GM21390 (cell line): ENCODE data around the gene LSM2.
"Not testable (repeated sequence)": the region's sequence is repeated elsewhere in the genome, so short reads cannot be mapped to it uniquely, and the experiment has no call there.

Source experiments
- ATAC-seq: cut with Tn5 transposase; IDR thresholded peaks from one replicate; pipeline ENCODE4 v1.9.1; 2021; ENCODE audit not compliant: unreplicated experiment

LSM2 gene

DNA sequence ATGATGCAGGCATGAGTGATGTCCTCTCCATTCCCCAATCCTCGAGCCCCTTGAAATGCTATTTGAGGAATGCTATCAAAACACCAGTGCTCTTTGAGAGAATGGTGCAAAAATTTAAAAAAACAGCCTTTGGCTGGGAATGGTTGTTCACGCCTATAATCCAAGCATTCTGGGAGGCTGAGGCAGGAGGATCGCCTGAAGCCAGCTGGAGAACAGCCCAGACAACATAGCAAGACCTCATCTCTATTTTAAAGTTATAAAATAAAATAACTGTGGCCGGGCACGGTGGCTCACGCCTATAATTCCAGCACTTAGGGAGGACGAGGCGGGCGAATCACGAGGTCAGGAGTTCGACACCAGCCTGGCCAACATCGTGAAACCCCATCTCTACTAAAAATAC is 7.0 kb downstream of the LSM2 start:
- no peak for ATAC-seq

DNA sequence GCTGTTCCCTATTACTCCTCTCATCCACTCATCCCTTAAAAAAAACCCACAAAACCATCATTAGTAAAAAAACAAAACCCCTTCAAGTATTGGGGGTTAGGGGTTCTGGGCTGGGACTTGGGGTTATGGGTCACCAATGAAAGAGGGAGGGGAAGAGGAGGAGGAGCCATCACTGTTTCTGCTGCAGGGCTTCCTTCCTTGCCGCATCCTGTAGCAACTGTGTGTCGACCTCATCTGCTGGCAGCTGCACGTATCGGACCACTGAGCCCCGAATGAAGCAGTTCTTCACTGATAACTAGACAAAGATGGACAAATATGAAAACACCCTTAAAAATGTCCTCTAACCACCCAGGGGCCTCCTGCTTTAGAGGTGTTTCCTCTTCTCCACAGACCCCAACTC is 9.2 kb downstream of the LSM2 start:
- ATAC-seq: no peak

DNA sequence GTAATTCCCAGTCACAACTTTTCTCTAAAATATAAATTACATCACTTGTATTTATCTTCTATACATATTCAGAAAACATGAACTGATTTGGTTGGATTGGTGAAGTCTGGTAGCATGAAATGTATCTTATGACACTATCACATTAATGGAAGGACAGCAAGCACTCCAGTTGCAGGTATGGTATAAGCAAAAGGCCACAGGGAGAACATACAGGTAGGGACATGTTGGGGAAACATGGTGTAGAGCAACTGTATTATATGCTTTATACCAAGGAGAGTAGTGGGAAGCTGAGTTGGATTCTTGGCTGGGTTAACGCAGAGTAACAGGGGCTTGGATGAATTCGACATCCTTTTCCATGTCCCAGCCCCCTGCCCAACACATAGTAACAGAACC is 9.8 kb downstream of the LSM2 start:
- ATAC-seq: no peak

DNA sequence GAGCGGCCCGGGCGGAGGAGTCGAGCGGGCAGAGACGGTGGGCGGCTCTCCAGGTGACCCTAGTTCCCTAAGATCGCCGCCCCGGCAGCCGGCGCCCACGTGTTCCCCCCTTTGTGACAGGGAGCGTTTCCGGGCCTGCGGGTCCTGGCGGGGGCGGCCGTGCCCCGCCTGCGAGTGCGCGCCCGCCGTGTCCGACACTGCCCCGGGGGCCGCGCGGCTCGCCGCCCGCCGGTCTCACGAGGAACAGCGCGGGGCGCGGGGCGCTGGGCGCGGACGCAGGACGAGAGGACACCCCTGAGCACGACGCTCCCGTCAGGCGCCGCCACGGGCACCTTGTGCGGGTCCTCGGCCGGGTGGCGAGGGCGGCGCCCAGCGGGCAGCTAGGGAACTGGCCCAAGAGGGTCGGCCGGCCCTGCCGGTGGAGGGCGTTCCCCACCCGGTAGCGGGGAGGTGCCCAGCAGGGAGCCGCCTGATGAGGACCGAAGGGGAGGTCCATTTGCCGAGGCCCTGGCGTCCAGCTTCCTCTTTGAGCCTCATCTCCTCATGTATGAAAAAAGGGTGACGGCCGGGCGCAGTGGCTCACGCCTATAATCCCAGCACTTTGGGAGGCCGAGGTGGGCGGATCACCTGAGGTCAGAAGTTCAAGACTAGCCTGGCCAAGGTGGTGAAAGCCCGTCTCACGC is 11.0 kb downstream of the LSM2 start, which contains the start of gene VARS1:
Gene VARS1 (minus strand): TSS at position 137 of the 683 bp plus-strand sequence. CDS start 535 bp downstream, outside the sequence.
- ATAC-seq: peak; percentile 78

DNA sequence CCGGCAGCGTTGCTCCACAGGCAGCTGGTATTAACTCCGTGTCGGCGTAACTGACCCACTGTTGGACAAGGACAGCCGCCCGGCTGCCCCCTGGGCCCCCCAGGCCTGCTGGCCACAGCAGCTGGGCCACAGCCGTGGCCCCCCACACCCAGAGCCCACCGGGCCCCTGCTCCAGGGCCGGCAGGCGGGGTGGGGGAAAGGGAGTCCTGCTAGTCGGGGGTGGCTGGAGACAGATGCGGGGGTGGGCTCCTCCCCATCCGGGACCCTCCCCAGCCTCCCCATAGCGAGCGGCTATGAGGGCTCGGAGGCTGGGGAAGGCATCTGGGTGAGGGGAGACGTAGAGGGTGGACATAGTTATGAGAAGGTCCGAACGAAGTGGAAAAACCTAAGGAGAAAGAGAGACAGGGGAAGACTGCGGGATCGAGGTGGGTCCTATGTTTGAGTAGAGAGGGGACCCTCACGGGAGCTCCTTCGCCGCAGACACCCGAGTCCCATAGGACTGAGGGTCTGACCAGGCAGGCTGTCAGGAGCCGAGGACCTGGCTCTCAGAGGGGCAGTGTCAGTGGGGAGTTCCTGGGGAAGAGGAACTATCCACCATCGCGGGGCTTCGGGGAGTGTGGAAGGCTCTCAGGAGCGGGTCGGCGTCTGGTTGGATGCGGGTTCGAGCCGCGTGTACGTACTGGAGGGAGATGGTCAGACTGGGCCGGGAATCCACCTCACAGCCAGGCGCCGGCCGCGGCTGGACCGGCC is 11.7 kb downstream of the LSM2 start:
- ATAC-seq: peak; percentile 20

DNA sequence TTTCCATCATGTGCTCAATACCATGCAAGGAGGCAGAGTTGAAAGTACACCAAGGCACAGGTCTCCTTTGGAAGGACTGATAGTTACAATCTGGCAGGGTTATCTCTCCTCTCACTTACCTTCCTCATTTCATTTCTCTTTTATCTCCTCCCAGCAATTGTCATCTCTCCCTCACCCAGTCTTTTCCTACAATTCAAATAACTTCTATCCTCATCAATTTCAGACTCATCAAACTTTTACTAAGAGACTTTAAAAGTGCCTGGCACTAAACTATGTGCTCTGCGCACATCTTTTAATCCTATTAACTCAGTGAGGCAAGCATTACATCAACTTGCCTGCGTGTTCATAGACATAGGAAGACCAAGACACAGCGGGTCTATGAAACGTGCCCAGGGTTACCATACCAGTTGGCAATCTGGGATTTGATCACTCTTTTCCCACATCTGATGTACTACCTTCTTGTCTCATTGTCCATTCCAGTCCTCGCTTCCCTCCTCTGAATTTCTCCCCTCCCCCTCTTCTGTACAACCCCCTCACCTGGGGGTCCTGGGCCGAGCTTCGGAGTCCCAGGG is 12.4 kb downstream of the LSM2 start:
- no peak for ATAC-seq

DNA sequence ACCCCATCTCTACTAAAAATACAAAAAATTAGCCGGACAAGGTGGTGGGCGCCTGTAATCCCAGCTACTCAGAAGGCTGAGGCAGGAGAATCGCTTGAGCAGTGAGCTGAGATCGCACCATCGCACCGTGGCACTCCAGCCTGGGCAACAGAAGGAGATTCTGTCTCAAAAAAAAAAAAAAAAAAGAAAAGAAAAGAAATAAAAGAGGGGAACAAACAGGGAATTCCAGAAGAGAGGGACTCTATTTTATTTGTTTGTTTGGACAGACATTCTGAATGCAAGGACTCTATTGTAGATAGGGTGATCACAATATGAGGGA is 12.9 kb downstream of the LSM2 start:
- ATAC-seq: not testable (repeated sequence)

DNA sequence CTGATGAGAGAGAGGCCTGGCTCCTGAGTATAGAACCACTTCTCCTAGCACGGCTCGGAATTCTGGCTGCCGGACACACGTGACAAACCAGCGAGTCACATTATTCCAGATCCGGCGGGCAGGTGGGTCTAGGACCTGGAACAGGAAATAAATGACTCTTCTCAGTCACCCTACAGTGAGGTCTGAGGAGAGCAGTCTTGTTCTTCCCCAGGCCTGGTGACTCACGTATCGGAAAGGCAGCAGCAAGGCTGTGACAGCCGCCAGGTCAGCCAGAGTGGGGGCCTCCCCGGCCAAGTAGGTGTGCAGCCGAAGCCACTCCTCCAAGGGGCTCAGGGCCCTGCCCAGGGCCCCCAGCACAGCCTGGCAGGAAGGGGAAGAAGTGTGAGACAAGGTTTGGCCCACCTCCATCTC is 14.0 kb downstream of the LSM2 start:
- ATAC-seq: no peak

DNA sequence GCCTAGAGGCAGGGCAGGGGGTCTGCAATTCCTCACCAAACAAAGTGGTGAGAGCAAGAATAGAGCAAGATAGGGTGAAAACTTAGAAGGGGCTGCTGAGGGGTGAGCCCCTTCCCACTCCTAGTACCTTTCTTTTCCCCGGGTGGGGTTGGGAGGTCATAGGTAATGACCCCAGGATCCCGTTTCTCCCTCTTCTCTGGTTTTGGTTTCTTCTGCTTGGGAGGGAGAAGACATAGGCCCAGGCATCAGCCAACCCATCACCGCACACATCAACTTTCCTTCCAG is 14.7 kb downstream of the LSM2 start:
- no peak for ATAC-seq

DNA sequence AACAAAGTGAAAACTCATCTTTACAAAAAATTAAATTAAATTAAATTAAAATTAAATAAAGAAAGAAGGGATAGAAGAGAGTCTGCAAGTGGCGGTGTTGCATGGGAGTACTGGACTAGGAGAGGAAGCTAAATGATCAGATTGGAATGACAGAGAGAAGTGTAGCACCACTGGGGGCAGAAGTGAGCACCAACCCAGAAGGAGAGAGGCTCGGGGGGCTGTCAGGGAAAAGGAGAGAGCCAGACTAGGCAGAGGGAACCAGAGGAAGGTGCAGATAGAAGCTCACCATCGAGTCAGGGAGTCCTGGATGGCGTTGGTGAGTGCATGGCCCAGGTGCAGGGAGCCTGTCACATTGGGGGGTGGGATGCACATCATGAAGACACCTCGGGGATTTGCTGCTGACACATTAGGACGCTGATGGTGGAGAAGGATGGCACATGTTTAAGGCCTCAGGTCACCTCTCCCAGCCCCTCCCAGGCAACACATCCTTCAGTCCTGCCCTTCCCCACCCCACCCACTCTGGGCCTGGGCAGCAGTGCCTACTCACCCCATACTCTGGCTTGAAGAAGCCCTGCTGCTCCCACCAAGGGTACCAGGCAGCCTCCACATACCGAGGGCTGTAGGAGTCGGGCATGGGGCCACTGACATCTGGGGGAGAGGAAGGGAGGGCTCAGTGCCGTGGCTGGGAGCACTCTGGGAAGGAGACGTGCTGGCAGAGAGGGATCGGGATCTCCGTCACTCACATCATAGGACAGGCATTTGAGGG is 15.3 kb downstream of the LSM2 start:
- no peak for ATAC-seq

DNA sequence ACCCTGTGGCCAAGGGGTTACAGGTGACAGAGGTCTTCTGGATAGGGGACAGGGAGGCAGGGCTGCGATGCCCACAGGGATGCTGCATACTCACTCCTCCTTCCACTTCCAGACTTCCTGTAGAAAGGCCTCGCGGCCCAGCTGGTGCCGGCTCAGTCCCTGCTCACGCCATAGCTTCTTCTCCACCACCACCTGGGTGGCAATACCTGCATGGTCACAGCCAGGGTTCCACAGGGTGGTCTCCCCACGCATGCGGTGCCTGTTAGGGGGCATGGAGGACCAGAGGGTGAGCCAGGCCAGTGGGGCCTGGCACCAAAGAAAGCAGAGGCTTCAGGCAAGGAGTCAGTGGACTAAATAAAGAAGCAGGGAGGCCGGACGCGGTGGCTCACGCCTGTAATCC is 21.3 kb downstream of the LSM2 start:
- ATAC-seq: no peak

DNA sequence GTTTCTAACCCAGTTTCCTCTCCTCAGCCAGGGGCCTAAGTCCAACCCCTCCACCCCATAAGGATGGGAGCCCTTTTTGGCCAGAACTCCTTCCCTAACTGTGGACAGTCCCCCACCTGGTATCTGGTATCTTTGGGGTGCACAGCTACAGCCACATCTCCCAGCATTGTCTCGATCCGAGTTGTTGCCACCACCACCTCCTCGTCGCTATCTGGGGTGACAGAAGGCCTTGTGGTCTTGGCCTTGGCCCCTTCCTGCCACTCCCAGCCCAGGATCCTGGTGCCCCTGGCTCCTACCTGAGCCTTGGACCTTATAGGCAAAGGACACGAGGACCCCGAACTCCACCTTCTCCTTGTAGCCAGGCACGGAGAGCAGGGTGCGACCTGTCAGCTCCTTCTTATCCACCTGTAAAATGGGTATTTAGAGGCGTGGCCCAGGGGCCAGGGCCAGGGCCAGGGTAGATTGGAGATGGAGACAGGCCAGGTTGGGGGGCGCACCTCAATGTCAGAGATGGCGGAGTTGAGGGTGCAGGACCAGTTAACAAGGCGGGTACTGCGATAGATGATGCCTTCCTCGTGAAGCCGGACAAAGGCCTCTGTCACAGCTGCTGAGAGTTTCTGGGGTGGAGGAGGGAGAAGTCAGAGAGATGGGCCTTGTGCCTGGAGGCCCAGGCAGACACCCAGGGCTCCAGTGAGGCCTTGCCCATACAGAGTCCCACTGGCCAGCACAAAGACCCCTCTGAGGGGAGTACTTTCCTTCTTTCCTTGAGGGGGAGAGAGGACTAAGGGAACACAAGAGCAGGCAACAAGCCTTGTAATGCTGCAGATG is 22.5 kb downstream of the LSM2 start:
- no peak for ATAC-seq

DNA sequence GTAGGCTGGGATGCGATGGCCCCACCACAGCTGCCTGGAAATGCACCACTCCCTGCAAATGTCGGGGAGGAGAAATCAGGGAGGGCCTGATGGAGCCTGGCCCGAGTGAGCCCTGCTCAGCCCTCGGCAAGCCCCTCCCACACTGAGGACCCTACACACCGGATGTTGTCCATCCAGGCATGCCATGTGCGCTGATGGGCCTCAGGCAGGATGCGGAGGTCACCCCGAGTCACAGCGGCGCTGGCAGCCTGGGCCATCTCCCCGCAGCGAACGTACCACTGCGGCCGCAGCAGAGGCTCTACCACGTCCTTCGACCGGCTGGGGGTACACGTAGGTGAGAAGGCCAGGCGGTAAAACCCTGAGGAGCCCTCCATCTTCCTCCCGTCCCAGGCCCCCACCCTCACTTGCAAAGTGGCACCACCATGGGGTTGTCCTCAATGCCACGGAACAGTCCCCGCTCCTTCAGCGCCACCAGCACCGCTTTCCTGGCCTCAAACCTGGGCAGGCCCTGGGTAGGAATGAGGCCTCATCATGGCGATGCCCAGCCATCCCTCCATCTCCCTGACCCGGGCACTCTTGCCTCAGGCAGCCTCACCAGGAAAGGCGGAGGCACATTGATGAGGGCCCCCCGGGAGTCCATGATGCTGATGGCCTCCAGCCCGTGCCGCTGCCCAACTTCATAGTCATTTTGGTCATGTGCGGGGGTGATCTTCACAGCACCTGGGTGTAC is 24.5 kb downstream of the LSM2 start:
- ATAC-seq: no peak

DNA sequence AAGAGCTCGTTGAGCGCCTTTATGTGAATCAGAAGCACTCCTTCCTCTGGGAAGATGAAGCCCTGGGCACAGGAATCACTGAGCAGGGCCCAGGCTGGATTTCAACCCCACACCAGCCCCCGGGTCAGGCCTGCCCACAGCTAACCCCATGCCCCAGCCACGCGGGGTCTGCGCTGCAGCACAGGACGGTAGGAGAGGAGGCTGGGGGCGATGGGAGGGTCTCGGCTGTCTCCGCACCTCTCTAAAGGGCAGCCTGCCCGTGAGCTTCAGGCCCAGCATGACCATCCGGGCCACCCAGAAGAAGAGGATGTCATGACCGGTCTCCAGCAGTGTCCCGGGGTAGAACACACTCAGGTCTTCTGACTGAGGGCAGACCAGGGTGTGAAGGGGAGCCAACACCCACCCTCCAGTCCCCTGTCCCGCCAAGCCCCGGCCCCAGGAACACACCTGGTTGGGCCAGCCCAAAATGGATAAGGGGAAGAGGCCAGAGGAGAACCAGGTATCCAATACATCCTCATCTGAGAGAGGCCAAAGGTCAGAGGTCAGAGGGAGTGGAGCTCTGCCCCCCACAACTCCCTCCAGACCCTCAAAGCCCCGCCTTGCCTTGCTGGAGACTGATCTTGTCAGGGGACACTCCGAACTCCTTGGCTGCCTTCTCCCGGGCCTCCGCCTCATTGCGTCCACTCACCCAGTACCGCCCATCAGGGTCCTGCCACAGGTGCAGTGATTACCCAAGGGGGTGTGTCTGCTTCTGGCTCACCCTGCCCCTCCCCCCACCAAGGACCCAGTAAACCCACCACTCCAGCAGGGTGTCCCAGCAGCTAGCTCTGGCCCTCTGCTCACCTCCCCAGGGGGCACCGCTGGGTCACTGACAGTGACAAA is 25.3 kb downstream of the LSM2 start:
- ATAC-seq: no peak

DNA sequence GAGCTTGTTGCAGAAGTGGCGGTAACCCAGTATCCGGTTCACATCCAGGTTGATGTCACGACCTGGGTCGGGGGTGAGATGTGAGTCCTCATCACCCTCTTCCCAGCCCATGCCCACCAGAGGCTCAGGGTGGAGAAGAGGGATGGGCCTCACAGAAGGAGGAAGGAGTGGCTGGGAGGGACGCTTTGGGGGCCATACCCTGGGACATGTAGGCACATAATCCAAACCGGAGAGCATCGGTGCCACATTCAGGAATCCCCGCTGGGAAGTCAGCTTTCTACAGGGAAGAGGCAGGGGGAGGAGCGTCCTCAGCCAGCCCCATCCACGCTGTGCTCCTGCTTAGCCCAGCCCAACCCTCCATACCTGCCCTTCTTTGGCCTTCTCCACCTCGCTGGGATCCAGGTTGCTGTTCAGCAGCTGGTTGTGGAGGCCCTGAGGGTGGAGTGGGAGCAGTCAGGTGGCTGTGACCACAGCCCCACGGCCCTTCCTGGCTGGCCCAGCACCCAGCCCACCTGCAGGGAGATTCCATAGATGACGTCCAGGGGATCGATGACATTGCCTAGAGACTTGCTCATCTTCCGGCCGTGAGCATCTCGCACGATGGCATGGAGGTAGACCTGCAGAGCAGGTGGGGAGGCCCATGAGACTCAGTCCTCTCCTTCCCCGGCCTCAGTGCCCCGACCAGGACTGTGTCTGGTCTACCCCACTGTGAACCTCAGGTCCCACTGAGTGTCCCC is 26.1 kb downstream of the LSM2 start:
- ATAC-seq: no peak

DNA sequence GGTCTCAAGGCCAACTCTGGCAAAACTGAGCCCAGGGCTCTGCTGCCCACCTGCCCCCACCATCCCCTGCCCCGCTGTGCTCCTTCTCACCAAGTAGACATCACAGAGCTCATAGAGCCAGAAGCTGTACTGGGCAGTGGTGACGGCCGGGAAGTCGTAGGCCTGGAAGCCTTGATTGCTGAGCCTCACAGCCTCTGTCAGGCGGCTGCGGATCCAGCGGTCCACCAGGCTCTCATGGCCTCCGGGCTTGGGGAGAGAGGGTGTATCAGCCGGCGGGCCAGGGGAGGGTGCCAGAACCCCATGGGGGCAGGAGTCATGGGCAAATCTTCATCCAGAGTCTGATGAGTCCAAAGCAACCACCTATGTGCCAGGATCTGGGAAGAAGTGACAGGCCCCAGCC is 26.9 kb downstream of the LSM2 start:
- ATAC-seq: no peak

DNA sequence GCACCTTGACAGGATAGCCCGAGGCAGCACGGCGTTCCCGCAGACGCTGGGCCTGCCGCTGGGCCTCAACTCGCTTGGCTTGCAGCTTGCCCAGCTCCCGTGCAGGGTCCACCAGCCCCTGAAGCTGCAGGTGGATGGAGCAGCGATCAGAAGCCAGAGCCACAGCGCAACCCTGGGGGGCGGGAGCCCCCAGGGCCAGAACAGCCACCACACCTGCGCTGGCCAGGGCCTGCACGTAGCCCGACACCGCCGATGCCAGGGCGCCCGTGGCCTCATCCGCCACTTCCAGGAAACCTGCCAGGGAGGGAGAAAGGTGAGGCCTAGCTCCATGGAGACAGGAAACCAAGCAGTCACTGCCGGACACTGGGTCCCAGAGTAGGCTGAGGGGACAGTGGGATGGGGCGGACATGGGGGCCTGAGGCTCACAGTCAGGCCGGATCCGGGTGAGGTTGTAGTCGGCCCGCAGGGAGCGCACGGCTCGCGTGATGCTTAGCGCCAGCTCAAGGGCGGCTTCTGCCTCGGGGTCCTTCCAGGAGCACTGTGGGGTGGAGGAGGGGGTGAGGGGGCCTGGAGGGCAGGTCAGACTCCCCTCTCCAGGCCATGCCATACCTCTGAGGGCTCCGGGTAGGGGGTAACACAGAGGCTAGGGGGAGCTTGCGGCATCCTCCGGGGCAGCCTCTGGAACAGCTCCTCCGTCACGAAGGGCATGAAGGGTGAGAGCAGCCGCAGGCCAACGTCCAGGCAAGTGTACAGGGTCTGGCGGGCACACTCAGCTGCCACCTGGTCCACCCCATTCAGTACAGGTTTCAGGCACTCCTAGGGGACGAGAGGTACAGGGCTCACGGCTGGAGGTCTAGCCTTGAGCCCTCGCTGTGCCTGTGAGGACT is 27.5 kb downstream of the LSM2 start:
- no peak for ATAC-seq

DNA sequence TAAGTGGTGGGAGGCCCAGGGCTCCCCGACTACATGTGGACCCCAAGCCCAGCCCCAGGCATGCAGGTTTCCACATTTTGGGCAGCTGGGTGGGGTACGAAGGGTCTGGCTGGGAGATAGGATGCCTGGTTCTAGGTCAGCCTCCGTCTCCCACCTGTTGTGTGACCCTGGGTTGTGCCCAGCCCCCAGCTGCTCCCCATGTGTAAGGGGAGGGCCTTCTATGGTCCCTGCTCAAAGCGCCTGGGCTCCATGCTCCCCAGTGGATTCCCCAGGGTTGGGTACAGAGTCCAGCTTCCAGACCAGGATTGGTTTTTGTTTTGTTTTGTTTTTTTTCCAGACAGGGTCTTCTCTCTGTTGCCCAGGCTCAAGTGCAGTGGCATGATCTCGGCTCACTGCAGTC is 28.6 kb downstream of the LSM2 start:
- ATAC-seq: no peak
